A549 (cell line): Measurements from ENCODE around the gene AVPR1A.

Experiments used
- JUNB ChIP-seq: fragments of >200 bp; sonication (Bioruptor Twin); formaldehyde crosslinking; IDR thresholded peaks from 2 replicates; pipeline ENCODE4 v1.6.1; 2016
- NFE2L2 ChIP-seq: fragments of 150-350 bp; conservative IDR thresholded peaks from 2 replicates; pipeline ENCODE4 v1.6.1; 2014; ENCODE audit warnings: low read length
- RAD21 ChIP-seq, 2 experiments: fragments of >200 bp in 1 of 2; sonication (Bioruptor Twin) in 1 of 2; formaldehyde crosslinking in 1 of 2; IDR thresholded peaks in 1 of 2; conservative IDR thresholded peaks in 1 of 2; 2 replicates in 1 of 2; 3 replicates in 1 of 2; pipeline ENCODE4 v1.6.1; 2012 to 2018; ENCODE audit warnings: inconsistent platforms in 1 of 2
- TFCP2L1 ChIP-seq: fragments of 250-450 bp; sonication (Bioruptor Pico); IDR thresholded peaks from 2 replicates; pipeline ENCODE4 v1.5.0; 2021; ENCODE audit warnings: mild to moderate bottlenecking
- TF ChIP-seq, protein P1 (sequence below): fragments of >200 bp; sonication (Bioruptor Twin); formaldehyde crosslinking; IDR thresholded peaks from 3 replicates; pipeline ENCODE4 v1.5.1; 2016

DNA sequence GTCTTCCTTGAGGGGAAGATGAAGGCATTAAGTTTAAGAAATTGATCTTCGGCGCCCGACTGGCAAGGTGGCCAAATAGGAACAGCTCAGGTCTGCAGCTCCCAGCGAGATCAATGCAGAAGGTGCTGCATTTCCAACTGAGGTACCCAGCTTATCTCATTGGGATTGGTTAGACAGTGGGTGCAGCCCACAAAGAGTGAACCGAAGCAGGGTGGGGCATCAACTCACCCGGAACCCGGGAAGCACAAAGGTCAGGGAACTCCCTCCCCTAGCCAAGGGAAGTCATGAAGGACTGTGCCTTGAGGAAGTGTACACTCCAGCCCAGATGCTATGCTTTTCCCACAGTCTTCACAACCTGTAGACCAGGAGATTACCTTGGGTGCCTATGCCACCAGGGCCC is 45.2 kb upstream of the AVPR1A start:
- TF ChIP-seq, protein P1, sequence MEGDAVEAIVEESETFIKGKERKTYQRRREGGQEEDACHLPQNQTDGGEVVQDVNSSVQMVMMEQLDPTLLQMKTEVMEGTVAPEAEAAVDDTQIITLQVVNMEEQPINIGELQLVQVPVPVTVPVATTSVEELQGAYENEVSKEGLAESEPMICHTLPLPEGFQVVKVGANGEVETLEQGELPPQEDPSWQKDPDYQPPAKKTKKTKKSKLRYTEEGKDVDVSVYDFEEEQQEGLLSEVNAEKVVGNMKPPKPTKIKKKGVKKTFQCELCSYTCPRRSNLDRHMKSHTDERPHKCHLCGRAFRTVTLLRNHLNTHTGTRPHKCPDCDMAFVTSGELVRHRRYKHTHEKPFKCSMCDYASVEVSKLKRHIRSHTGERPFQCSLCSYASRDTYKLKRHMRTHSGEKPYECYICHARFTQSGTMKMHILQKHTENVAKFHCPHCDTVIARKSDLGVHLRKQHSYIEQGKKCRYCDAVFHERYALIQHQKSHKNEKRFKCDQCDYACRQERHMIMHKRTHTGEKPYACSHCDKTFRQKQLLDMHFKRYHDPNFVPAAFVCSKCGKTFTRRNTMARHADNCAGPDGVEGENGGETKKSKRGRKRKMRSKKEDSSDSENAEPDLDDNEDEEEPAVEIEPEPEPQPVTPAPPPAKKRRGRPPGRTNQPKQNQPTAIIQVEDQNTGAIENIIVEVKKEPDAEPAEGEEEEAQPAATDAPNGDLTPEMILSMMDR = no peak
- TF ChIP-seq RAD21 (conservative IDR thresholded peaks at IDR 0.05 in 1 of 2, IDR thresholded peaks at IDR 0.05 in 1 of 2) (no peak), JUNB (no peak), TFCP2L1 (no peak), NFE2L2 (no peak)
